Activated naive CD4-positive, alpha-beta T cell treated with anti-CD3 and anti-CD28 coated beads for 36 hours (primary cell): ENCODE measurements around the gene PSMC5. TPM values are rescaled to one million over a fixed set of nuclear protein-coding genes. Genes with fewer than 3 reads are reported as not detected.
A peak's percentile ranks its signal among the peaks of the same experiment; 100 is the strongest.

Experiments
- CTCF ChIA-PET: fragments of 350-600 bp; sonication (Branson Sonifier 250); formaldehyde crosslinking; loops from one replicate; lab custom pipeline; 2021; ENCODE audit warnings: antibody characterized with exemption; lab: Charles Lee
- DNase-seq: peaks from one replicate; pipeline ENCODE4 v3.0.0-alpha.2; 2020
- H3K27ac Mint-ChIP-seq: one replicate; pipeline ENCODE4 v1.8.0; 2021; ENCODE audit warnings: mild to moderate bottlenecking, mixed read lengths
- H3K27me3 Mint-ChIP-seq: one replicate; pipeline ENCODE4 v1.8.0; 2021; ENCODE audit warnings: low read depth, mixed read lengths
- H3K36me3 Mint-ChIP-seq: one replicate; pipeline ENCODE4 v1.8.0; 2021; ENCODE audit warnings: low read depth, mixed read lengths
- H3K4me1 Mint-ChIP-seq: one replicate; pipeline ENCODE4 v1.8.0; 2021; ENCODE audit warnings: low read depth, mixed read lengths
- H3K4me3 Mint-ChIP-seq: one replicate; pipeline ENCODE4 v1.8.0; 2021; ENCODE audit warnings: mild to moderate bottlenecking, moderate library complexity, mixed read lengths
- H3K9me3 Mint-ChIP-seq: one replicate; pipeline ENCODE4 v1.8.0; 2021; ENCODE audit warnings: mixed read lengths
- intact Hi-C: fragments of 100-400 bp; cut with micrococcal nuclease; formaldehyde crosslinking; loops from one replicate; pipeline ENCODE4 v1.15.1; 2023
- total RNA-seq, 2 experiments: library from RNA; stranded (reverse); gene quantifications; one replicate each; pipeline ENCODE4 v1.2.3, GENCODE V29; 2021

Gene PSMC5
- total RNA-seq, 2 experiments from 2014 or later, result 144 to 154 TPM

DNA sequence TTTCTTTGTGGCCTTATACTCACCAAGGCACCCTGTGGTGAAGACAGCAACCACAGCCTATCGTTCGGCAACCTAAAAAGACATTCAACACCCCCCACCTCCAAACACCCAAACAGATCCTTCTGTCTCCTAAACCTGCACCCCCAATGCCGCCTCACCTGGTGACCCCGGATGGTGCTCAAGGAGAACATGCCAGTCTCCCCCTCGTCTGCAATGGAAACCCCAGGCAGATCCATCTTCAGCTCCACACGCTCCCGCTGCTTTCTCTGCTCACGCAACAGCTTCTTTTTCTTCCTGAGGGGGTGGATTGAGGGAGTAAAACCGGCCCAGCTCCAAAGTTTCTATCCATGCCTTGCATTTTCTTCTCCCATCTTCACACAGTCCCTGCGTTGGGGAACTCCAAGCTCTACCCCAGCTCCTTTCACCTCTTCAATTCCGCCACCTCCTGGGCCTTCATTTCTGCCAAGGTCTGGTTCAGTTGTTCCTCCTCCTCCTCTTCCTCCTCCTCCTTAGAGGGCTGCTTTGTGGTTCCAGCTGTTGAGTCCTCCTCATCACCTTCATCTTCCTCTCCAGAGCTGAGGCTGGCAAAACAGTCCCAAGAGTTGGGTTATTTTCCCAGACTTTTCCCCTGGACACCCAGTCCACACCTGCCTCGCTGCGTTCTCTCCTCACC, 3.4 kb upstream of the PSMC5 start:
- no peak overlapping the region for H3K4me3 Mint-ChIP-seq
- DNase-seq, result no peak

DNA sequence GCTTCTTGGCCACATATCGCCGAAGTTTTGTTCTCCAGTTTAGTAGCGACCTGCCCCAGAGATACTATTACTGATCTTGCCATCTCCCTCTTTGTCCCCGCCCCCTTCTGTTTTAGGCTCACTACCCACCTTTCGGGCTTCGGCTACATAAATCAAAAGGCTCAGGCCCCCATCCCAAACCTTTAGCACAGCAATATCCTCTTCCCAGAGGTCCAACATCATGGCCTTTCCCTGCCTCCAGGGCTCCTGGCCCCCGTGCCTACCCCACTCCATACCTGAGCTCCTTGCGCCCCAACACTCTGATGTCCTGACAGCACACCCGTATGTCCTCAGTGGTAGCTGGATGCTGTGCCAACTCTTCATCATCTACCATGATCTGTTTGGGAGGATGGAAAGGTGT, 2.9 kb upstream of the PSMC5 start:
- Mint-ChIP-seq H3K4me1 (peaks cover 60% of the 10 kb centered on the region), H3K27me3 (no peaks in the 10 kb centered on the region), H3K9me3 (no peaks in the 10 kb centered on the region), H3K36me3 (peaks cover 68% of the 10 kb centered on the region), H3K4me3 (no peak overlapping the region), H3K27ac (peak overlapping the region; percentile 71)
- intact Hi-C loops, result no loop called here
- CTCF ChIA-PET, result interaction anchor here (0.7 to 1.3 kb wide), 3 partner anchors 10 to 126 kb away, joined by 3 to 5 read pairs (median 3); no protein-coding TSS in a partner anchor
- no peak for DNase-seq

More for the DNA sequence above, 3.4 kb upstream of the PSMC5 start:
- CTCF ChIA-PET, result interaction anchor here (0.7 to 1.3 kb wide), 3 partner anchors 11 to 126 kb away, joined by 3 to 5 read pairs (median 3); no protein-coding TSS in a partner anchor
- Mint-ChIP-seq H3K9me3 (no peaks in the 10 kb centered on the region), H3K4me1 (peaks cover 54% of the 10 kb centered on the region), H3K36me3 (peaks cover 68% of the 10 kb centered on the region), H3K27me3 (no peaks in the 10 kb centered on the region), H3K27ac (peak overlapping the region; percentile 71)
- intact Hi-C loops, result no loop called here

DNA sequence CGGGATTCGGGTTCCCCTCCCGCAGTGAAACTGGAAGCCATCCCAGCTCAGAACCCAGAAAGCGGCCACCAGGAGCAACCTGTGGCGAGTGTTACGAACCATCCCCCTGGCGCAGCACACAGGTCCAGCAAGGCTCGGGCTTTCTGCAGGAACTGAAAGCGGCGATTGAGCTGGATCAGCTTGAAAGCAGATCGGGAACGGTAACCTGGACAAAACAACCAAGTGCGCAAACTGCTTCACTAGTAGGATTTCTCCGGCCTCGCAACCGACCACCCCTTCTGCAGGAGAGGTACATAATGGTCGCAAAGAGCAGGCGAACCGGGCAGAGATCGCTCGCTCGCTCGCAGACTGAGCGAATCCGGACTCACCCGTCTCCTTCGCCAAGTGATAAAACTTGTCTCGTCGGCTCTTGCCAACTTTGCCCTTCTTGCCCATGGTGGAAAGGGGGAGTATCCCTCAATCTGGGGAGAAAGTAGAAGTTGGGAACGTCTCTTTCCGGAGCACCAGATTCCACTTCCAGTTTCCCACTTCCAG, 696 bp upstream of the PSMC5 start:
- Mint-ChIP-seq H3K4me3 (peak overlapping the region; percentile 96), H3K36me3 (peaks cover 72% of the 10 kb centered on the region), H3K9me3 (no peaks in the 10 kb centered on the region), H3K27ac (peak overlapping the region; percentile 99), H3K27me3 (no peaks in the 10 kb centered on the region), H3K4me1 (peaks cover 80% of the 10 kb centered on the region)
- CTCF ChIA-PET, result interaction anchor here (1.0 kb wide), 1 partner anchor 12 kb away, joined by 3 read pairs; no protein-coding TSS in a partner anchor
- no peak for DNase-seq
- intact Hi-C loops, result loop anchor here (1.0 kb wide), 7 partner anchors 9 to 276 kb away; partner anchors contain the start of genes CCDC47, DCAF7, MAP3K3 and STRADA

DNA sequence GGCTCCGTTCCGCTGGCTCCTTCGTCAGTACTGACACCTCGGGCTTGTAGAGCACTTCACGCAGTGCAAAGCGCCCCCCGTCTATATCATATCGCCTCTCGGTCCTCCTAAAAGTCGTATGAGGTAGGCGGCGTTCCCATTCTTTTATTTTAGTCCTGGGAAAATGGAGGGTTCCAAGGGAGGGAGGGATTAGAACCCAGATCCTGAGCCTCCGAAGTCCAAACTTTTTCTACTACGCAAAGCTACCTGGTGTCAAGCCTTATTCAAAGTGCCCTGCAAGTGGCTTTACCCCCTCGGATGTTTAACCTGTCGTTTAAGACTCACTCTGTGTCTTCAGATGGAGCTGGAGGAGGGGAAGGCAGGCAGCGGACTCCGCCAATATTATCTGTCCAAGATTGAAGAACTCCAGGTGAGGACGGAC, 580 bp downstream of the PSMC5 start:
- DNase-seq, result no peak
- H3K4me1 Mint-ChIP-seq, result peaks cover 80% of the 10 kb centered on the region
- H3K27ac Mint-ChIP-seq, result peak overlapping the region; percentile 99
- no peaks in the 10 kb centered on the region for H3K9me3 Mint-ChIP-seq
- intact Hi-C loops, result loop anchor here (1.0 kb wide), 7 partner anchors 7 to 278 kb away; partner anchors contain the start of genes CCDC47, DCAF7, MAP3K3 and STRADA
- no peaks in the 10 kb centered on the region for H3K27me3 Mint-ChIP-seq
- H3K36me3 Mint-ChIP-seq, result peaks cover 72% of the 10 kb centered on the region
- H3K4me3 Mint-ChIP-seq, result peak overlapping the region; percentile 96
- CTCF ChIA-PET, result interaction anchor here (0.5 to 2.8 kb wide), 10 partner anchors 9 to 464 kb away, joined by 3 to 29 read pairs (median 4); partner anchors contain the start of genes CCDC47, DDX42 and SMARCD2

DNA sequence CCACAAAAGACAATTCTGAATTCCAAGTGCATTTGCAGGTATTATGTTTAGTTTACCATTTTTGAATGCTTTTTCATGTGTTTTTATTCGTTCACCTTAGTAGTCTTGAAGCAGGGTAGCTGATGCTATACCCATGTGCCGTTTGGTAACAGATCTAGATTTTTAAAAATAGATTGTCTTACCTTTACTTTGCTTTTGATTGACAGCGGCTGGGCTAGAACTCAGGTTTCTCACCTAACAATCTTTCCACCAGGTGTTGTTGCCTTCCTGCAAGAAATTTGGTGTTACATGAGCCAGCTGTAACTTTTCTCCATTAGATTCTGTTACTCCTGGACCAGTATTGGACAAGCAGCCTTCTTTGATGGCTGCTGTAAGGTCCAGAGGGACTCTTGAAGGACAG, 1.7 kb downstream of the PSMC5 start:
- DNase-seq, result no peak
- Mint-ChIP-seq H3K9me3 (no peaks in the 10 kb centered on the region), H3K4me1 (peaks cover 73% of the 10 kb centered on the region), H3K4me3 (peak overlapping the region; percentile 26), H3K27me3 (no peaks in the 10 kb centered on the region), H3K36me3 (peaks cover 70% of the 10 kb centered on the region), H3K27ac (peak overlapping the region; percentile 34)
- CTCF ChIA-PET, result interaction anchor here (0.9 to 2.8 kb wide), 5 partner anchors 10 to 87 kb away, joined by 3 to 29 read pairs (median 5); no protein-coding TSS in a partner anchor
- intact Hi-C loops, result no loop called here

DNA sequence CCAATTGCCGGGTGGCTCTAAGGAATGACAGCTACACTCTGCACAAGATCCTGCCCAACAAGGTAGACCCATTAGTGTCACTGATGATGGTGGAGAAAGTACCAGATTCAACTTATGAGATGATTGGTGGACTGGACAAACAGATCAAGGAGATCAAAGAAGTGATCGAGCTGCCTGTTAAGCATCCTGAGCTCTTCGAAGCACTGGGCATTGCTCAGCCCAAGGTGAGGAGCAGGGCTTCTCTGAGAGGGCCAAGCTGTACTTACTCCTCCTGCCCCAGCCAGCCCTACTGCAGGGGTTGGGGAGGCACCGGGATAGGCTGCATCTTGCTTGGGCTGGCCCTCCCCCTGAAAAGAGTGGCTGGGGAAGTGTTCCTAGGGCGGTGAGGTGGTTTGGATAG, 3.0 kb downstream of the PSMC5 start:
- Mint-ChIP-seq H3K36me3 (peaks cover 68% of the 10 kb centered on the region), H3K9me3 (no peaks in the 10 kb centered on the region), H3K27ac (peak overlapping the region; percentile 84), H3K4me3 (no peak overlapping the region), H3K27me3 (no peaks in the 10 kb centered on the region), H3K4me1 (peaks cover 71% of the 10 kb centered on the region)
- CTCF ChIA-PET, result interaction anchor here (0.8 to 2.8 kb wide), 3 partner anchors 8 to 116 kb away, joined by 3 to 29 read pairs (median 3); no protein-coding TSS in a partner anchor
- intact Hi-C loops, result no loop called here
- no peak for DNase-seq

DNA sequence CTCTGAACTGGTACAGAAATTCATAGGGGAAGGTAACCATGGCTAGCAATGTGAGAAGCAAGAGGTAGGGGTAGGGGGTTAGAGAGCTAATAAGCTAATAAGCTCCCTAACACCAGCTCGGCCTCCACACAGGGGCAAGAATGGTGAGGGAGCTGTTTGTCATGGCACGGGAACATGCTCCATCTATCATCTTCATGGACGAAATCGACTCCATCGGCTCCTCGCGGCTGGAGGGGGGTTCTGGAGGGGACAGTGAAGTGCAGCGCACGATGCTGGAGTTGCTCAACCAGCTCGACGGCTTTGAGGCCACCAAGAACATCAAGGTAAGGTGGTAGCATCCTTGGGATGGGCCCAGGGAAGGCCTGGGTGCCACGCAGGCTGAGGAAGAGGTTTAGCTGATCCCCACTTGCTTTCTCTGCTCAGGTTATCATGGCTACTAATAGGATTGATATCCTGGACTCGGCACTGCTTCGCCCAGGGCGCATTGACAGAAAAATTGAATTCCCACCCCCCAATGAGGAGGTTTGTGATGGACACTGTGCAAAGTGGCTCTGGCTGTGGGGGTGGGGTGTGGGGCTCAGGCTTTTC, 3.8 kb downstream of the PSMC5 start:
- H3K36me3 Mint-ChIP-seq, result peaks cover 61% of the 10 kb centered on the region
- H3K4me1 Mint-ChIP-seq, result peaks cover 66% of the 10 kb centered on the region
- no peak for DNase-seq
- intact Hi-C loops, result no loop called here
- H3K9me3 Mint-ChIP-seq, result no peaks in the 10 kb centered on the region
- no peaks in the 10 kb centered on the region for H3K27me3 Mint-ChIP-seq
- CTCF ChIA-PET, result interaction anchor here (0.8 to 1.2 kb wide), 3 partner anchors 18 to 133 kb away, joined by 3 read pairs; no protein-coding TSS in a partner anchor
- H3K27ac Mint-ChIP-seq, result peak overlapping the region; percentile 84
- no peak overlapping the region for H3K4me3 Mint-ChIP-seq

DNA sequence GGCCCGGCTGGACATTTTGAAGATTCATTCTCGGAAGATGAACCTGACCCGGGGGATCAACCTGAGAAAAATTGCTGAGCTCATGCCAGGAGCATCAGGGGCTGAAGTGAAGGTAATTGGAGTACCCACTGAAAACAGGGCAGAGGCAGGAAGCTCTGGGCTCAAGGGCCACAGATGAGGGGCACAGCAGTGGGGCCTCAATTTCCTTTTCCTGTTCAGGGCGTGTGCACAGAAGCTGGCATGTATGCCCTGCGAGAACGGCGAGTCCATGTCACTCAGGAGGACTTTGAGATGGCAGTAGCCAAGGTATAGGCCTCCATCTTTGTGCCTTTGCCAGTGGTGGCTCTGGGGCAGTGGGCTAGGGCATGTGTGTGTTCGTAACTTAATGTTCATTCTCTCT, 4.3 kb downstream of the PSMC5 start:
- CTCF ChIA-PET, result interaction anchor here (1.0 to 1.2 kb wide), 2 partner anchors 117 to 133 kb away, joined by 3 read pairs; no protein-coding TSS in a partner anchor
- intact Hi-C loops, result no loop called here
- peaks cover 61% of the 10 kb centered on the region for H3K4me1 Mint-ChIP-seq
- no peaks in the 10 kb centered on the region for H3K27me3 Mint-ChIP-seq
- no peak overlapping the region for H3K4me3 Mint-ChIP-seq
- DNase-seq, result no peak
- peaks cover 58% of the 10 kb centered on the region for H3K36me3 Mint-ChIP-seq
- peak overlapping the region; percentile 84 for H3K27ac Mint-ChIP-seq
- H3K9me3 Mint-ChIP-seq, result no peaks in the 10 kb centered on the region

DNA sequence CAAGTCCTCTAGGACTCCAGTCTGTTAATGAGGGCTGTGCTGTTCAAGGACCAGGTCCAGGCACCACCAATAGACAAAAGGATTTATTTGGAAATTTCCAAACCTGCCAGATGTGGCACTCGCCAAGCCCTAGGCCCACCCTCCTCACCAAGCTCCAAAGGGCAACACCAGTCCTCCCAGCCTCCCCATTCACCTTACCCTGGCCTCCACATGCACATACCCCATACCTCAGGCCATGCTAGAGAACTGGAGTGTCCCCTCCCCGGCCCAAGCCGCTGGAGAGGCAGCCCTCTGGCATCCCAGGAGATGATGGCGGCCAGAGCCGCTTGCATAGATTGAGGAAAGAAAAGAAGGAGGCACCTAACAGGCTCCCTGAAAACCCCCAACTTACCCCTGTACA, 4.8 kb downstream of the PSMC5 start:
- Mint-ChIP-seq H3K27me3 (no peaks in the 10 kb centered on the region), H3K9me3 (no peaks in the 10 kb centered on the region), H3K36me3 (peaks cover 55% of the 10 kb centered on the region), H3K27ac (peak overlapping the region; percentile 84), H3K4me1 (peaks cover 59% of the 10 kb centered on the region), H3K4me3 (no peak overlapping the region)
- intact Hi-C loops, result no loop called here
- CTCF ChIA-PET, result interaction anchor here (1.0 to 1.9 kb wide), 2 partner anchors 10 to 134 kb away, joined by 3 to 5 read pairs; no protein-coding TSS in a partner anchor
- no peak for DNase-seq

DNA sequence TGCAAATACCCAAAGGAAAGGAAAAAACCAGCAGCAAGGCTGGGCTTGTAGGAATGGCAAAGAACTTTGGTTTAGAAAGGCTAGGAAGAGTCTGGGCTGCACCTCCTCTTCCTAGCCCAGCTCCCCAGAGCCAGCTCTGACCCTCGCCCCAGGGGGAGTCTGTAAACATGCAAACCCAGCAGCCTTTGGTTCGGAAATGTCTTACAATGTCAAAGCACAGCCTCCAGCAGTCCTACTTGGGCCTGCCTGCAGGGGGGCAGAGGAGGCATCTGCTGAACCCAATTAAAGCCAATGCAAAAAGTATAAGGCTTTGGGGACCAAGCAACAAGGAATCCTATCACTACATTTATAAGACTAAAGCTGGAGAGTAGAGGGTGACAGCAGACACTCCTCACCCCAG, 5.2 kb downstream of the PSMC5 start:
- H3K4me1 Mint-ChIP-seq, result peaks cover 59% of the 10 kb centered on the region
- DNase-seq, result no peak

DNA sequence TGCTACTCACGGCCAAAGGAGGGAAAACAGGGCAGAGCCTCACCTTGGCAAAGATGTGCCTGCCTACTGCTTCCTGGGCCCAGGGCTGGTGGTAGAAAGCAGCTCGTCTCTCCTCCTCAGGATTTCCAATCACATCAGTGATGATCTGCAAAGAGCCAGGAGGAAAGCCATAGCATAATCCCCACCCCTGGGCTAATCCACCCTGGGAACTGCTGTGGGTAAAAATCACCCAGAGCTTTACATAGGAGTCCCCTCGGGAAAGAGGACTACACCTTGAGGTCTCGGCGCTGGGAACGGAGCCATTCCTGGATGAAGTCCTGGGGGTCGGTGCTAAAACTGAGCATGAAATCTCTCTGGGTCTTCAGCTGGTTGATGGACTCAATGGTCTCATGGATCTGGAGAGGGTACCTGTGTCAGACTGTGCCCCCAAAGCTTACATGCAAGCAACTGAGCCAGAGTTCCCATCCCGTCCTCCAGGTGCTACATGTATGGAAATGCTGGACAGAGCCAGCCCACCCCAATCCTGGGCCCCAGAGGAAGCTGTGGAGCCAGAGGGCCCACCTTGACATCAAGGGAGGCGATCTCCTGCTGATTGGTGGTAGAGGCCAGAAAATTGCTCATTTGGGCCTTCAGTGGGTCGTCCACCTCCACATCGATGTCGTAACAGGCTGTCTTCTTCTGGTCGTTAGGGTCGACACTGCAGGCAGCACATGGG, 6.0 kb downstream of the PSMC5 start:
- no peak overlapping the region for H3K4me3 Mint-ChIP-seq
- intact Hi-C loops, result no loop called here
- peaks cover 48% of the 10 kb centered on the region for H3K36me3 Mint-ChIP-seq
- peaks cover 58% of the 10 kb centered on the region for H3K4me1 Mint-ChIP-seq
- no peaks in the 10 kb centered on the region for H3K27me3 Mint-ChIP-seq
- CTCF ChIA-PET, result interaction anchor here (0.5 to 1.9 kb wide), 3 partner anchors 8 to 87 kb away, joined by 3 to 5 read pairs (median 5); no protein-coding TSS in a partner anchor
- H3K9me3 Mint-ChIP-seq, result no peaks in the 10 kb centered on the region
- no peak for DNase-seq
- peak overlapping the region; percentile 70 for H3K27ac Mint-ChIP-seq

More for the DNA sequence above, 5.2 kb downstream of the PSMC5 start:
- H3K27me3 Mint-ChIP-seq, result no peaks in the 10 kb centered on the region
- peak overlapping the region; percentile 84 for H3K27ac Mint-ChIP-seq
- H3K4me3 Mint-ChIP-seq, result no peak overlapping the region
- peaks cover 53% of the 10 kb centered on the region for H3K36me3 Mint-ChIP-seq
- intact Hi-C loops, result no loop called here
- no peaks in the 10 kb centered on the region for H3K9me3 Mint-ChIP-seq
- CTCF ChIA-PET, result interaction anchor here (1.9 kb wide), 1 partner anchor 9 kb away, joined by 5 read pairs; no protein-coding TSS in a partner anchor
